Skeletal muscle tissue (tissue), 4 donors: ENCODE measurements around the gene MZB1. TPM values are rescaled to one million over a fixed set of nuclear protein-coding genes. Genes with fewer than 3 reads are reported as not detected.
"Not testable (repeated sequence)": the region's sequence is repeated elsewhere in the genome, so short reads cannot be mapped to it uniquely, and the experiment has no call there.

ENCODE experiments used
- H3K27ac ChIP-seq: one replicate; pipeline ENCODE4 v1.7.0; 2013; ENCODE audit warnings: mild to moderate bottlenecking, low read depth, low read length, inconsistent platforms
- H3K27me3 ChIP-seq, 3 donors: one replicate each; pipeline ENCODE4 v1.7.0; 2013; ENCODE audit warnings: low read length in 3 of 3; ENCODE audit not compliant: control insufficient read depth in 3 of 3, insufficient read depth in 3 of 3
- H3K36me3 ChIP-seq, 3 donors: one replicate each; pipeline ENCODE4 v1.7.0; 2013; ENCODE audit warnings: low read length in 3 of 3; ENCODE audit not compliant: control insufficient read depth in 3 of 3, insufficient read depth in 3 of 3
- H3K4me1 ChIP-seq, 3 donors: one replicate each; pipeline ENCODE4 v1.7.0; 2013; ENCODE audit warnings: low read length in 3 of 3, mild to moderate bottlenecking in 3 of 3; ENCODE audit not compliant: control insufficient read depth in 3 of 3, insufficient read depth in 3 of 3
- H3K4me3 ChIP-seq, 3 donors: one replicate each; pipeline ENCODE4 v1.7.0; 2013; ENCODE audit warnings: low read length in 3 of 3
- H3K9ac ChIP-seq, 3 donors: one replicate each; pipeline ENCODE4 v1.7.0; 2013; ENCODE audit warnings: low read length in 3 of 3, mild to moderate bottlenecking in 3 of 3, moderate library complexity in 2 of 3, low read depth in 1 of 3
- H3K9me3 ChIP-seq, 3 donors: one replicate each; pipeline ENCODE4 v1.7.0; 2013; ENCODE audit warnings: low read length in 3 of 3; ENCODE audit not compliant: control insufficient read depth in 3 of 3
- total RNA-seq: library from RNA; depleted of rRNA; stranded (reverse); fragments of >200 nt; gene quantifications from one replicate; pipeline ENCODE4 v1.2.3, GENCODE V29; 2014
- donor health status: Osteomylitis.

Gene MZB1
- total RNA-seq, 1 donor from 2014 or later, result 0.52 TPM

DNA sequence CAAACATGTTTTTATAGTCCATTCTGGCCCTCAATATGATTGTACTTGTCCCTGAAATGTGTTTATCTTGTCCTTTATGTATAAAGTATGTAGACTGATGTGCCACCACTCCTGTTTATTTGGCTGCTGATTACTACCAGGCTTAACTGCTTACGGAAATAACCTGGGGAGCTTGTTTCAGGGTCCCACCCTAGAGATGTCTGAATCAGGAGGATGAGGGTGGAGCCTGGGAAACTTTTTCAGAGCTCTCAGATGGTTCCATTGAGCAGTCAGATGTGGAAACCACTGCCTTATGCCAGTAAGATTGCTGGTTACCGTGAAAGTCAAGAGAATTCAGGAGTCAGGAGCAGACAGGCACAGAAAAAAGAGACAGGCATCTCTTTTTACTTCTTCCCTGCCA is 25.8 kb downstream of the MZB1 start:
- Histone ChIP-seq H3K9ac (no peak overlapping the region), H3K36me3 (peaks cover 3 to 24% (median 21%) of the 10 kb centered on the region in 3 donors), H3K9me3 (no peaks in the 10 kb centered on the region), H3K4me3 (no peak overlapping the region), H3K4me1 (peaks cover 3 to 5% (median 3%) of the 10 kb centered on the region in 3 donors), H3K27me3 (no peaks in the 10 kb centered on the region), H3K27ac (no peak overlapping the region)

- Histone ChIP-seq H3K4me1 (no peaks in the 10 kb centered on the region), H3K9me3 (no peaks in the 10 kb centered on the region), H3K36me3 (peaks cover 0 to 24% (median 14%) of the 10 kb centered on the region in 3 donors), H3K4me3 (no peak overlapping the region), H3K27me3 (no peaks in the 10 kb centered on the region), H3K27ac (no peak overlapping the region), H3K9ac (no peak overlapping the region)
These were observed 27.8 kb downstream of the MZB1 start for GRCh38 chr5:139361835-139362429.

DNA sequence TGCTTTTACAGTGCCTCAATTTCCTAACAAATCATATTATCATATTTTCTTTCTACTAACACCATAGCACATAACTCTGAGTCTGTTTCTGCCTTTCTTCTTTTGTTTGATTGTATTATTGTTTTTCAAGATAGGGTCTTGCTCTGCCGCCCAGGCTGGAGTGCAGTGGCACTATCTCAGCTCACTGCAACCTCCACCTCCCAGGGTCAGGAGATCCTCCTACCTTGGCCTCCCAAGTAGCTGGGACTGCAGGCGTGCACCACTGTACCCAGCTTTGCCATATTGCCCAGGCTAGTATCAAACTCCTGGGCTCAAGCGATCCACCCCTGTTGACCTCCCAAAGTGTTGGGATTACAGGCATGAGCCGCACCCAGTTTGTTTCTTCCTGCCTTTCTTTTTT is 29.3 kb downstream of the MZB1 start:
- peaks cover 0 to 16% (median 5%) of the 10 kb centered on the region in 3 donors for H3K36me3 ChIP-seq
- no peak overlapping the region for H3K4me3 ChIP-seq
- H3K27me3 ChIP-seq, result no peaks in the 10 kb centered on the region
- H3K9me3 ChIP-seq, result no peaks in the 10 kb centered on the region
- no peak overlapping the region for H3K9ac ChIP-seq
- H3K27ac ChIP-seq, result no peak overlapping the region
- no peaks in the 10 kb centered on the region for H3K4me1 ChIP-seq

DNA sequence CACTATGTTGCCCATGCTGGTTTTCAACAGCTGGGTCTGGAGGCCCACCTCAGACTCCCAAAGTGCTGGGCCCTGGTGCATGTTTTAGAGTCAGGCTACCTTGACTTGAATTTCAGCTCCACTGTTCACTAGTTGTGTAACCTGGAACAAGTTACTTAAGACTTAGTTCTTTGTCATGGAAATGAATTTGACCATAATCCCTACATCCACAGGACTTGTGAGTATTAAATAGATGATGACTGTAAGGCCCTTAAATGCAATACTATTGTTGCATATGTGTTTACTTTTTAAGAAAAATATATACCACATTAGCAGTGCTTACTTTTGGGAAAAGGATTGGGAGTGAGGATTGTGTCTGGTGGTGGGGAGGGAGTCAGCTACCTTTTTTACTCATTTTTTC is 31.6 kb downstream of the MZB1 start:
- H3K27me3 ChIP-seq, result no peaks in the 10 kb centered on the region
- no peak overlapping the region for H3K27ac ChIP-seq
- H3K4me3 ChIP-seq, result no peak overlapping the region
- no peaks in the 10 kb centered on the region for H3K36me3 ChIP-seq
- H3K4me1 ChIP-seq, result no peaks in the 10 kb centered on the region
- H3K9me3 ChIP-seq, result no peaks in the 10 kb centered on the region
- H3K9ac ChIP-seq, result no peak overlapping the region

DNA sequence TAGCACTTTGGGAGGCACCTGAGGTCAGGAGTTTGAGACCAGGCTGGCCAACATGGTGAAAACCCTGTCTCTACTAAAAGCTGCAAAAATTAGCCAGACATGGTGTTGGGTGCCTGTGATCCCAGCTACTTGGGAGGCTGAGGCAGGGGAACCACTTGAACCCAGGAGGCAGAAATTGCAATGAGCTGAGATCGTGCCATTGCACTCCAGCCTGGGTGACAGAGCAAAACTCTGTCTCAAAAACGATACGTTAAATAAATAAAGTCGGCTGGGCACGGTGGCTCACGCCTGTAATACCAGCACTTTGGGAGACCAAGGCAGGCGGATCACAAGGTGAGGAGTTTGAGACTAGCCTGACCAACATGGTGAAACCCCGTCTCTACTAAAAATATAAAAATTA is 33.8 kb downstream of the MZB1 start:
- not testable (repeated sequence) for H3K4me1 ChIP-seq, H3K27me3 ChIP-seq, H3K27ac ChIP-seq

DNA sequence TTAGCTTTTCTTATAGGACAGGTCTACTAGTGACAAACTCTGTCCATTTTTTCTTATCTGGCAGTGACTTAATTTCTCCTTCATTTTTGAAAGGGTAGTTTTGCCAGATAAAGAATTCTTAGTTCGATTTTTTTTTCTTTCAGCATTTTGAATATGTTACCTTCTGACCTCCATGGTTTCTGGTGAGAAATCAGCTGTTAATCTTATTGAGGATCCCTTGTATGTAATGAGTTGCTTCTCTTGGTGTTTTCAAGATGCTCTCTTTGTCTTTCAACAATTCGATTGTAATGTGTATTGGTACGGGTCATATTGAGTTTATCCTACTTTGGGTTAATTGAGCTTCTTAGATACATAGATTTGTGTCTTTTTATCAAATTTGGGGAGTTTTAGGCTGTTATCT is 35.5 kb downstream of the MZB1 start:
- no peak overlapping the region for H3K9ac ChIP-seq
- no peak overlapping the region for H3K27ac ChIP-seq
- no peak overlapping the region for H3K4me3 ChIP-seq
- no peaks in the 10 kb centered on the region for H3K27me3 ChIP-seq
- peaks cover 0 to 2% (median 0%) of the 10 kb centered on the region in 3 donors for H3K36me3 ChIP-seq
- peaks cover 0 to 3% (median 0%) of the 10 kb centered on the region in 3 donors for H3K4me1 ChIP-seq
- H3K9me3 ChIP-seq, result no peaks in the 10 kb centered on the region

More for the DNA sequence above, 33.8 kb downstream of the MZB1 start:
- not testable (repeated sequence) for H3K36me3 ChIP-seq, H3K4me3 ChIP-seq, H3K9ac ChIP-seq, H3K9me3 ChIP-seq

- H3K36me3 ChIP-seq, H3K4me3 ChIP-seq, H3K27me3 ChIP-seq, H3K9ac ChIP-seq, H3K27ac ChIP-seq, H3K9me3 ChIP-seq: not testable (repeated sequence)
- peaks cover 9 to 16% (median 14%) of the 10 kb centered on the region in 3 donors for H3K4me1 ChIP-seq
These were observed 41.9 kb downstream of the MZB1 start for GRCh38 chr5:139347863-139348262.

DNA sequence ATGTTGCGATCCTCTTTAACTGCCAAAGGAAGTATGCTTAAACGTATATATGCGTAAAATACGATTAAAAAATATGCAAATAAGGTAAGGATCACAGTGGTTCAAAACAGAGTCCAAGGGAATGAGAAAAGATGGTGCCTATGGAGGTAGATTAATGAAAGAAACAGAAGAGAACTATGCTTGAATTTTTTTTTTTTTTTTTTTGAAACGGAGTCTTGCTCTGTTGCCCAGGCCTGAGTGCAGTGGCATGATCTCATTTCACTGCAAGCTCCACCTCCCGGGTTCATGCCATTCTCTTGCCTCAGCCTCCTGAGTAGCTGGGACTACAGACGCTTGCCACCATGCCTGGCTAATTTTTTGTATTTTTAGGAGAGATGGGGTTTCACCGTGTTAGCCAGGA is 44.3 kb downstream of the MZB1 start:
- H3K36me3 ChIP-seq, H3K27ac ChIP-seq, H3K4me3 ChIP-seq, H3K27me3 ChIP-seq, H3K9me3 ChIP-seq, H3K9ac ChIP-seq: not testable (repeated sequence)
- H3K4me1 ChIP-seq, result peaks cover 18 to 31% (median 21%) of the 10 kb centered on the region in 3 donors

DNA sequence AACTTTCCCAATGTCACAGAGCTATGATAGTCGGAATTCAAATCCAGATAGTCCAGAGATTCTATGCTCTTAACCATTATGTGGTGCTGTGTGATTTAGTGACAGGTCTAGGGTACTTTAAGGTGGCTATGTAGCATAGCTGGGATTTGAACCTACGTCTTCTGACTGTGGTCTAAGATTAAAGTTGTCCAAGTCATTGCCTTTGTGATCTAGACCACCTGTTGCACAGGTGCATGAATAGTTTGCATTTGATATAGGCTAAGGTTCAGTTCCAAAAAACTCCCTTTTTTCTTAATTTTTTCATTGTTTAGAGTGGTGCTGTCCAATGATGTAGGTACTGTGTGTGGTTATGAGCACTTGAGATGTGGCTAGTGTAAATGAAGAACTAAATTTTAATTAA is 45.5 kb downstream of the MZB1 start:
- Histone ChIP-seq H3K27me3 (no peaks in the 10 kb centered on the region), H3K36me3 (peaks cover 0 to 2% (median 0%) of the 10 kb centered on the region in 3 donors), H3K9me3 (no peaks in the 10 kb centered on the region), H3K4me3 (peak overlapping the region in 1 of 3 donors; percentile 23), H3K9ac (no peak overlapping the region), H3K4me1 (peaks cover 18 to 31% (median 21%) of the 10 kb centered on the region in 3 donors), H3K27ac (no peak overlapping the region)

- Histone ChIP-seq H3K27me3 (no peaks in the 10 kb centered on the region), H3K27ac (no peak overlapping the region), H3K36me3 (peaks cover 0 to 2% (median 0%) of the 10 kb centered on the region in 3 donors), H3K4me3 (peak overlapping the region; percentile 17 to 100 (median 98)), H3K9me3 (no peaks in the 10 kb centered on the region), H3K4me1 (peaks cover 18 to 31% (median 21%) of the 10 kb centered on the region in 3 donors), H3K9ac (peak overlapping the region in 2 of 3 donors; percentile 100)
These were observed 46.2 kb downstream of the MZB1 start for GRCh38 chr5:139343476-139343875.
